Left colon (tissue), 2 donors: ENCODE measurements around the gene FSTL4. TPM values are rescaled to one million over a fixed set of nuclear protein-coding genes. Genes with fewer than 3 reads are reported as not detected.
"Not testable (repeated sequence)": the region's sequence is repeated elsewhere in the genome, so short reads cannot be mapped to it uniquely, and the experiment has no call there.

Experiments used
- ATAC-seq: fragments of 200-7000 bp; cut with Tn5 transposase; one replicate; pipeline ENCODE4 v1.9.1; 2020; ENCODE audit warnings: mild to moderate bottlenecking, moderate library complexity
- DNase-seq, 2 donors: peaks; one replicate each; pipeline ENCODE4 v3.0.0-alpha.2; 2020
- intact Hi-C, 2 donors: fragments of 100-400 bp; cut with DNase I in 1 of 2; cut with micrococcal nuclease in 1 of 2; formaldehyde crosslinking; loops; one replicate each; pipeline versions ENCODE4 v1.11.2 to v1.14.0; 2022; cut with DNase I, micrococcal nuclease
- total RNA-seq, 2 donors: library from RNA; stranded (reverse); fragmentation: NEBNext Ultra II Directional; extraction: Animal tissue kit (Norgen Biotek cat#: 25700); gene quantifications; one replicate each; pipeline ENCODE4 v1.2.1, GENCODE V29; 2021
- donor health status: DM: no; HTN: no; CAD: no.
- donor health status: DM: yes; HTN: yes; CAD: no.

The FSTL4 gene
- total RNA-seq, 2 donors from 2014 or later: 0.34 to 0.39 TPM

GRCh38 chr5:133196441-133197085 lies 415.8 kb downstream of the FSTL4 start:
- intact Hi-C loops: no loop called here
- ATAC-seq (no peak), DNase-seq (no peak)

DNA sequence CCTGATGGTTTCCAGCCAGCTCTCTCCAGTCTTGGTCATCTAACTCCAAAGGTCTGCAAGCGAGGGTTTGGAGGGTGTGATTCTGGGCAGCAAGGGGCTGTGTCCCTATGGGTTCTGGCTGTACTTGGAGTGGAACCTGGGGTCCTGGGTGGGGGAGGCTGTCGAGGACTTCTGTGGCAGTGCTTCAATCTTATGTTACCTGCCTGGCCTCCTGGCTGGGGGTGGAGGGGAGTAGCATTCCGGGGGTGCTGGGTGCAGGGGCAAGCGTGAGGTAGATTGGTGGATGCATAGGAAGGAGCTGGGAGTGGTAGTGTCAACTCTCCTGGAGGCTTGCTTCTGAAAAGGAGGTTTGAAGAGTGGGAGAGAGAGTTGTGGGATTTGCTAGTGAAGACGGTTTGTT lies 417.1 kb downstream of the FSTL4 start:
- ATAC-seq (no peak), DNase-seq (no peak)
- intact Hi-C loops: no loop called here

DNA sequence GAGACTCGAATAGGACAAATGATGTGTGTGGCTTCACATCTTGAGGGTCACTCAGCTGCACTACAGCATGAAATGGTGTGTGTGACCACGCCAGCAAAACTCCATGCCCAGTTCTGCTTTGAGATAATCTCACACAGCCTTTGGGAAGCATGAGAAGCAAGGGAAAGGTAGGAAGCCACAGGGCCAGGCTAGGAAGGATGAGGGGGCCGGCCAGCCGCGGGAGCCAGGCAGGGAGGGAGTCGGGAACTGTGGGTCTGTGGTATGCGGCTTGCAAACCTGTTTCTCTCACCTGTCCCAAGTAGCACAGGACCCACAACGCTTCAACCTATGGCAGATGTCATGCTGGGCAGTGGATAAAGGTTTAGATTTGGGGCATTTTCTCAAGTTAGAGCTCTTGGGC lies 418.5 kb downstream of the FSTL4 start:
- ATAC-seq: no peak
- no peak for DNase-seq
- intact Hi-C loops: no loop called here

DNA sequence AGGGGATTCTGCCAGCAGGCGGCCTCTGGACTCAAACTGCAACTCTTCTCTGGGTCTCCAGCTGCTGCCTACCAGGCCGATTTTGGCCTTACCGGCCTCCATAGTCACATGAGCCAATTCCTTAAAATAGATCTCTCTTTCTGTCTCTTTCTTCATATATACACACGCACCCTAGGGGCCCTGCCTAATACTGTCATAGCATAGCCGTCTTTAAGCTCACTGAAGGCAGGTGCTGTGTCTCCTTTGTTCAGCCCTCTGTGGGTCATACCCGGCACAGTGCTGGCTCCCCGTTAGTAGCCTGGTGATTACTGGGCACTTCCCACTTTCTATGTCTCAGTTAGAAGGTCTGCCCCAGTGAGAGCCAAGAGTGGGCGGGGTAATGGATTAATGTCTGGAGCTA lies 419.6 kb downstream of the FSTL4 start:
- DNase-seq (no peak), ATAC-seq (no peak)
- intact Hi-C loops: no loop called here

- ATAC-seq (no peak), DNase-seq (no peak)
- intact Hi-C loops: no loop called here
Measured at GRCh38 chr5:133189881-133190280, 422.5 kb downstream of the FSTL4 start.

GRCh38 chr5:133179405-133179804 lies 432.9 kb downstream of the FSTL4 start:
- intact Hi-C loops: no loop called here
- DNase-seq (no peak), ATAC-seq (no peak)

DNA sequence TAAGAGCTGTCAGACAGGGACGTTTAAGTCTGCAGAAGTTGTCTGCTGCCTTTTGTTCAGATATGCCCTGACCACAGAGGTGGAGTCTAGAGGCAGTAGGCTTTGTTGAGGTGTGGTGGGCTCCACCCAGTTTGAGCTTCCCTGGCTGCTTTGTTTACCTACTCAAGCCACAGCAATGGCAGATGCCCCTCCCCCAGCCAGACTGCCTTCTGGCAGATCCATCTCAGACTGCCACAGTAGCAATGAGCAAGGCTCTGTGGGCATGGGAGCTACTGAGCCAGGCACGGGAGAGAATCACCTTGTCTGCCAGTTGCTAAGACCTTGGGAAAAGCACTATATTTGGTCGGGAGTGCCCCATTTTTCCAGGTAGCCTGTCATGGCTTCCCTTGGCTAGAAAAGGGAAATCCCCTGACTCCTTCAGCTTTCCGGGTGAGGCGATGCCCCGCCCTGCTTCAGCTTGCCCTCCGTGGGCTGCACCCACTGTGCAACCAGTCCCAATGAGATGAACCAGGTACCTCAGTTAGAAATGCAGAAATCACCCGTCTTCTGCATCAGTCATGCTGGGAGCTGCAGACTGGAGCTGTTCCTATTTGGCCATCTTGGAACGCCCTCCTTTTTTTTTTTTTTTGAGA lies 441.5 kb downstream of the FSTL4 start:
- DNase-seq: peak; percentile 52 to 75
- ATAC-seq: peak; percentile 52
- intact Hi-C loops: not testable (repeated sequence)

- DNase-seq: no peak
- intact Hi-C loops: no loop called here
- no peak for ATAC-seq
Measured at GRCh38 chr5:133164759-133165158, 447.6 kb downstream of the FSTL4 start.

- no peak for ATAC-seq
- intact Hi-C loops: no loop called here
- no peak for DNase-seq
Measured at GRCh38 chr5:133163839-133164238, 448.5 kb downstream of the FSTL4 start.

- intact Hi-C loops: no loop called here
- ATAC-seq (no peak), DNase-seq (no peak)
Measured at GRCh38 chr5:133159543-133159942, 452.8 kb downstream of the FSTL4 start.

- ATAC-seq: no peak
Measured at GRCh38 chr5:133155326-133155969, 456.9 kb downstream of the FSTL4 start.

GRCh38 chr5:133154274-133155075 lies 457.9 kb downstream of the FSTL4 start:
- intact Hi-C loops: no loop called here
- ATAC-seq (peak; percentile 57), DNase-seq (no peak)

More at GRCh38 chr5:133155326-133155969, 456.9 kb downstream of the FSTL4 start:
- intact Hi-C loops: no loop called here
- no peak for DNase-seq

DNA sequence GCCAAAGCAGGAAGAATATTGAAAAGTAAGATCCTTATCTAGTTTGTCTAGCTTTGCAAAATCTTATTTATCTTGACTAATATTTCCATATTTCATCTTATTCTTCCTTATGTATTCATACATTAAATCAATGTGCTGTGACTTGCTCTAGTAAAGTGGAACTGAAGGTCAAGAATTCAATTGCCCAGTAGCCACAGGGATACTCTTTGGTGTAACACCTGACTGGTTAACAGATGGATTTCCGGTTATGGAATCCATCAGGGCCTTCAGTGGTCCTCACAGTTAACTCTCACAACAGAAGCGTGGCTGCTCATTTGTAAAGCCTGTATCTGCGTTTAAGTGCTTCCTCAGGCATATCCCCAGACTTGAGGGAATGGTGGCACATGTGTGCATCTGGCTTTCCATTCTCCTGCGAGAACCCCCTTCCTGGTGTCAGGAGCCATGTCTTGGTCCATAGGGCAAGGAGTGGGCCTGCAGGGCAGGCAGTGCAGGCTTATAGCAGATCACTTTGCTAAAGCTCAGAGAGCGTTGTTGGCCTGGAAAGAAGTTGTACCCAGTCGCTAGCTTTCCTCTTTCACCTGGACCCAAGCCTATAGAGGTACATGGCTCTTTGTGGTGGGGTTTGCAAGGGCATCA lies 461.3 kb downstream of the FSTL4 start:
- no peak for DNase-seq
- no peak for ATAC-seq
- intact Hi-C loops: no loop called here

DNA sequence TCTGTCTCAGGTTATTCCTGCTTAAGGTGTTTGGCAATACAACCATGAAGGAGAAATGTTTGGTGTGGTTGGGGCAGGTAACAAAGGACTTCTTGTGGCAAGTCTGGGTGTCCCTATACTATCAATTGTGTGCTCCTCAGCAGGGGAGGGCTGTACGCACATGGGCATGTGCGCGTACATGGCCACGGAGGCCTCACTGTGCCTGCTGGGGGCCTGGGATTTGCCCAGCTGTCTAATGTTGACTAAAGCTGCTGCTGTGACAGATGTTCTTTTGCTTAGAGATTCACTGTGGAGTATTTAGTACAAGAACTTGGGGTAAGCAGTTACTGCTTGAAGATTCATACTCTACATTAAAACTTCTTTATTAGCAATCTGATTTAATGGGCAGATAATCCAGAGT lies 463.0 kb downstream of the FSTL4 start:
- ATAC-seq (no peak), DNase-seq (no peak)
- intact Hi-C loops: no loop called here

- no peak for DNase-seq
- intact Hi-C loops: no loop called here
- ATAC-seq: no peak
Measured at GRCh38 chr5:133147815-133148567, 464.4 kb downstream of the FSTL4 start.

- DNase-seq: no peak
- intact Hi-C loops: no loop called here
- no peak for ATAC-seq
Measured at GRCh38 chr5:133147411-133147810, 464.9 kb downstream of the FSTL4 start.
